ENCODE results near the gene ATP11C.

The ATP11C gene

GRCh38 chrX:139798701-139799100 lies 134.2 kb downstream of the ATP11C start:
- DNase-seq, result no peak

DNA sequence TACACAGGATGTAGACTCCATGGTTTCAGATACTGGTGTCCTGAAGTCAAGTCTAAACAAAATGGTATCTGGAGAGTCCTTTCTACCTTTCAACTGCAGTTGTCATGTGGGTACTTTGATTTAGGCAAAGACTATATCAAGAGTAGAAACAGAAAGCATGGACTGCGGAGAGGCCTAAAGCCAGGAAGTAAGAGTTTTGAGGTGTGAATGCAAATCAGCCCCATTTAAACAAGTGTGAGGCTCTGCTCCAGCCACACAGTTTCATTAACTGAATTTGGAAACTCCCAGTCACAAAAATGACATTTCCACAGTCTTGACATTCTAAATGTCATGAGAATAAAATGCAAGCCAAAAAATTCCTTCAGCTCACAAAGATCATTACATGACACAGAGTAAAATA lies 137.7 kb downstream of the ATP11C start:
- no peak for DNase-seq

DNA sequence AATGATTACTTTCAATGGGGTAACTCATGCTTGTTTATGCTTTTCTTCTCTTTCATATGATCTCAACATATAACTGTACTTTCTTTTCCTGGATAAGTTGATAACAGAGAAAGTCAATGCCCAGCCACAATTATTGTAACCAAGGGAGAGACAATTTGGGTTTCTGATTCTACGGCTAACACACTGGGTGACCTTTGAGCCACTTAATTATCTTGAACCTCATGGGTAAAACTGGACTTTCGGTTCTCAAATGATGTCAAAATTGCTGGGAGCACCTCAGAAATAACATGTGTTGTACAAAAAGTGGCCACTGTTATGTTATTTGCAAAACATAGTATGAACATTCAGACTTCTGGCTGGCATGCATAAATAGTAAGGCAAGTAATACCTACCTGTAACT lies 145.3 kb downstream of the ATP11C start:
- no peak for DNase-seq

GRCh38 chrX:139784807-139785206 lies 148.0 kb downstream of the ATP11C start:
- DNase-seq, result no peak

- no peak for DNase-seq
Observed at GRCh38 chrX:139783959-139784358, 148.9 kb downstream of the ATP11C start.

DNA sequence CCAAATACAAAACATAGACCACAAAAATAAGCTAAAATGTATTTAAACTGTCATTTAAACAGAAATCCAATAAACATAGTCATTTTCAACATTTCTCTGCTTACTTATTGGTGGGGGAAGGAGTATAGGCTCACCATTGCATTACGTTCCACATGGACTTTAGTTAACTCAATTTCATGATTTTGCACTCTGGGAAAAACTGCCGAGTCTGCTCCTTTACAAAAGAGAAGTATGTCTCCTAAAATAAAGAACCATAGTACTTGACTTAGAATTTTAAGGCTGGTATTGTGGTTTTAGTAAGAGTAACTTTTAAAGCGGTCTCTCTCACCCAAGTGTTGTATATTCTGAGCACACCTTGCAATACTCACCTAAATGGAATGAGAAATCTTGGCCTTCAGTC lies 149.8 kb downstream of the ATP11C start:
- DNase-seq, result no peak

DNA sequence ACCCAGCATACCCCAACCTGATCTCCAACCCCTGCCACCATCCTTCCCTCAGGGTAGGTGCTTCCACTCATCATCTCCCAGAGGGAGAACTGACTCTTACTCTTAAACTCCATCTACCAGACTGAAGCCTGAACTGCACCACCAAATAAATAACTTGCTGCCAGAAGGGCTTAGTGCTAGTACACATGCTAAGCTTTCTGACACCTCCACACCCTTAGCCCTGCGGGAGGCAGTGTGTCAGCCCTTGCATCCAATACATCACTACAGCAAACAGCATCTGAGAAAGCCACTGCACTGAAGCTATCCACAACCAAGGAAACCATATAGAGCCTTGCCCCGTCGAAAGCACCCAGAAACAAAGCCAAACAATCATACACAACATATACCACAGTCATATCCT lies 156.3 kb downstream of the ATP11C start:
- DNase-seq, result no peak

DNA sequence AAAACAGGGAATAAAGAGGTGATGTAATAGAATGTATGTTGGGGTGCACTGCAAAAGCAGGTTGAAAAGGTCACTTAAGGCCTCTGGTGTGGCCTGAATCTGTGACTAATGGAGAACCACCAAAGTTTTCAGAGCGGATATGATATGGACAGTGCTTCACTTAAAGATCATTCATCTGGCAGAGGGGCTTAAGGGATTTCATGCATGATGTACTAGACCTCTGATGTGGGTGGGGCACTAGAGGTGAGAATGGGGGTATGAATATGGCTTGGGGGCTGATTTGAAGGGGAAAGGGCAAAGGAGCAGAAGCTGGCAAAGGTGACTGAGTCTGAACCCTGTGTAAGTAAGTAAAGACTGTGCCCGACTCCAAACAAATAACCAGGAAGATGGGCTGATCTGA lies 162.5 kb downstream of the ATP11C start:
- DNase-seq, result no peak

- DNase-seq, result peak; percentile 30
Observed at GRCh38 chrX:139766545-139766983, 166.3 kb downstream of the ATP11C start.

DNA sequence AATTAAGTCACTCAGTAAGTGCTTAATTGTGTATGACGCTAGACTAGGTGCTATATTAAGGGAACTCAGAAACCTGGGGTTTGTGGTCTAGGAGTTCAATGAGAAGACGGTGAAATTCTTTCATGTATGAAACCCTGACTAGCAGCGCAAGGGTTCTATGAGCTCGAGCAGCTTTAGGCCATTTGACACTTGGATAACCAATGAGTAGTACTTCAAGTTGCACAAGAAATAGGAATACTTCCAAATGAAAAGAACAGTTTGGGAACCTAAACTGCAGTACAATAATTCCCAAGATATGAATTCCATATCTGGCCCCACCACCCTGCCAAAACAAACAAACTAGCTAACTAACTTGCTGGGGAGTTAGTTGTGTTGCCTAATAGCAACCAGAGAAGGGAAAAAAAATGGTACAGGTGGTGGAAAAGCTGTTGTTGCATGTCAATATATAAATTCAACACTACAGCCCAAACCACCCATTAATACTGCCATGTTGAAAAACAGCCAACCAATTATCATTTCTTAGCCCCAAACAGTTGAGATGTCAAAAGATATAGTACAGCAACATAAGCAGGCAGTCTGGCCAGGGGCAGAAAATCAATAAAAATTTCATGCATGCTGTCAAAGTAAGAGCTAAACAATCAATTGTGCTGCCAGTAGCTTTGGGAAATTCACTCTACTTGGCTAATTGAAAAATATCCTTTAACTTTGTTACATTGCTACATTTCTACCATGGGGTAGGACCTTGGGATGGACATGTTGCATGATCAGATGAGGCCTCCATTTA lies 170.3 kb downstream of the ATP11C start:
- DNase-seq, result no peak

GRCh38 chrX:139759637-139760036 lies 173.2 kb downstream of the ATP11C start:
- peak; percentile 40 for DNase-seq

DNA sequence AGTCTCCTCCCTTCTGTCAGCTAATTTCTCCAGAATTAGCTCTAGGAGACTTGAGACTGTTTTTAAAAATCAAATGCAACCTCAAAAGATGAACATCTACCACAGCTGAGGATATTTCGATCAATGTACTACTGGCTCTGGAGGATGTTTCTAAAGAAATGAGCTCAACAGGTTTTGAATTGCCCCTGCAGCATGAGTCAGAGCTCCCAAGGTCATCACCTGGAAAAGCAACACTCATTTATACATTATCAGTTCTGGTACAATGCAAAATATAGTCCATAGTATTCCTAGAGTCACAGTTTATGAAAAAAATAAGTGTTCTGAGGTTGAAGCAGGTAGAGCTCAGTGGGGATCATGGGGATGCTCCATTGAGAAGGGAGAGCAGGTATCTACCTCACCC lies 174.0 kb downstream of the ATP11C start:
- no peak for DNase-seq

GRCh38 chrX:139758250-139758649 lies 174.6 kb downstream of the ATP11C start:
- peak; percentile 5 for DNase-seq

DNA sequence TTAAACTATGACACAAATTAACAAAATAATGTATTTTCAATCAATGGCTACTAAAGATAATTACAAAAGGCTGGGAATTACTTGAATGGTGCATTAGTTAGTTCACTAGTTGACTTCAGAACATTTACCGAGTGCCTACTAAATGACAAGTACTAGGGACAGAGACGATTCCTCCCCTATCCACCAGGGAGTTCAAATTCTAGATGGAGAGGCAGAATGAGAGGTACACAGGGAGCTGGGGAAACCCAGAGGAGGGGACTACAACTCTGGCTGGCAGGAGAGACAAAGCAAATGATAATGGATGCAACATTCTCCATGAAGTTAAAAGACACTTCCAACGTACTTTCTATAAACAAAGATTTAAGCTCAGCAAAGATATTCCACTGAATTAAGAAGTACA lies 181.8 kb downstream of the ATP11C start:
- no peak for DNase-seq

GRCh38 chrX:139750390-139750789 lies 182.5 kb downstream of the ATP11C start:
- DNase-seq, result no peak

- DNase-seq, result no peak
Observed at GRCh38 chrX:139739138-139739537, 193.7 kb downstream of the ATP11C start.

DNA sequence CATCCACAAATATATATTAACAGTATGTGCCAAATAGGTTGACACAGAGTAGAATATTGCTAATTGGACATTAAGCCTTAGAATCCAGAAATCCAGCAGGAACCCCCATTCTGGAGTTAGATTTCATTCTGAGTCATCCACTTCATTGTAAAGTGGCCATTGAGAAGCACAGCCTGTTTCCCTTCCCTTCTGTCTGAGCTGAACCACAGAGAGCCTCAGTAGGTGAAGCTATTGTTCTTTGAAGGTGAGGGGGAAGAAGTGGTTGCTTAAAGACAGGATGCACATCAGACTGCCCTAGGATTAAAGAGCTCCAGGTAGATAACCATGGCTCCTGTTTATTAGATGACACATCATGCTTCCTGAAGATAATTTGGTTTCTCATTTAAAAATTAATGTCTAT lies 194.3 kb downstream of the ATP11C start:
- no peak for DNase-seq

- DNase-seq, result no peak
Observed at GRCh38 chrX:139736151-139736550, 196.7 kb downstream of the ATP11C start.

DNA sequence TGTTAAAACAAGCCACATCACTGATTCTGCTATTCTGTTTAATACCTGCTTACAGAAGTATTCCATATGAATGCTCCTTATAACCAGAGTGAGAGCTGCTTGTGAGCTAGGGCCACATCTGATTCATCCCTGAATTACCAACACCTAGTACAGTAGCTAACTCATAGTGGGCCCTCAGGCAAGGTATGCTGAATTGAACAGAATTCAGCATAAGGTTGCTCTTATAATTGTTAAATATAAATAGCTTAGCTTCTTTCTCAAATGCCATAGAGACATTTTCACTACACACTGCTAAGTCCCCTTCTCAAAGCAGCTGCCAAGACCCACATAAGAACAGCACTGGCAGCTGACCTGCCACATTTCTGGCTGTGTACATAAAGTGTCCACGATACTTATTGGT lies 197.9 kb downstream of the ATP11C start:
- no peak for DNase-seq

DNA sequence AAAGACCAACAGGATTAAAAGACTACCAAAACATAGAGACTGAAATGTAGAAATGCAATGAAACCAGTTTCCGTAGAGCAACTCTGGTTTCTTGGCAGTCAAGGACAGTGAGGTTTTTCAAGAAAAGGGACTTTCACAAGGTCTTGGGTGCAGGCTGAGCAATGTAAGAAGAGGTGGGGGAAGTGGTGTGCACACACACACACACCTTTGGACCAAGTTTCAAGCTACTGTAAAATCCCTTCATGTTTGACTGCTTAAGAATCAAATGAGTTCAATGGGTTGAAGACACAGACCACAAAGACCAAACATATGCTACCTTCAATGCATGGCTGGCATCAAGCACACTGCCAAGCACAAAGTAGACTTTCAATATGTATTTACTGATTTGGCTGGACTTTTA lies 207.1 kb downstream of the ATP11C start:
- DNase-seq, result no peak

GRCh38 chrX:139724626-139725025 lies 208.2 kb downstream of the ATP11C start:
- DNase-seq, result no peak

DNA sequence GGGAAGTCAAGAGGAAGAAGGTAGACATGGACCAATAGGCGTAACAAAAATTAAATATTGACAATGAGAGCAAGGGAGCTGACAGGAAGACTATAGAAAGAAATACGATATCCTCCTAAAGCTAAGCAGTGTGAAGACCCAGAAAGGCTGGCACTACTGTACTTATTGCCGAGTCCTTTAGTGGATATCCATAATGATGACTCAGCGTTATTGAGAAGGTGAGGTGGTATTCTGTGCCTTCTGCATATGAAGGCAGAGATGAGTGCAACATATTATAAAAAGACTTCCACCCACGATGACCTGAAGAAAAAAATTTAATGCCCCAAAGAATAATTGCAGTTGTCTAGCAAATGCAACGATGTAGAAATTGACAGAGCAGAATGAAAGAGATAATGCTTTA lies 211.9 kb downstream of the ATP11C start:
- DNase-seq, result no peak

- no peak for DNase-seq
Observed at GRCh38 chrX:139720136-139720535, 212.7 kb downstream of the ATP11C start.

DNA sequence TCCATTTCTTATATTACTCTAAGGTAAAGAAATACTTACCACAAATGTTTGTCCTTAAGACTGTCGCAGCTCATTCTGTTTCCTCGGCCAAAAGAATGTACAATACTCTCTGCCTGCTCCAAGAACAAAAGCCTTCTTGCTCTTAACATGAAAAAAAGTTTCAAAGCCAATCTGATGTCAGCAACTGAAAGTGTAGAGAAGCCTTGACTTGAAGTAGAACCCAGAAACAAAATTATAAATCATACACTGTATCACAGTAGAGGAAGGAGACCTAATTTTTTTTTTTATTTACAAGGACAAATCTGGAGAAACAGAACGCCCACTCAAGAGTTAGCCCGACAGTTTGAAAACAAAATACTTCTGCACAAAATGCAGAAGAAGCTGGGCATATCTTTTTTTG lies 224.8 kb downstream of the ATP11C start, which contains the start of gene MCF2:
Gene MCF2, minus strand, starts transcription at position 101 of the 400 bp plus-strand sequence. CDS start 56,423 bp downstream, outside the sequence.
- no peak for DNase-seq

GRCh38 chrX:139702658-139703057 lies 230.2 kb downstream of the ATP11C start:
- no peak for DNase-seq

All from hematopoietic multipotent progenitor cell treated with erythropoietin and hydrocortisone succinate and interleukin-3 and kit ligand, for 6 days (in vitro differentiated cells).